Activated CD4-positive, alpha-beta T cell treated with anti-CD3 and anti-CD28 coated beads for 36 hours (primary cell): ENCODE results near the gene SLC34A1. TPM values are rescaled to one million over a fixed set of nuclear protein-coding genes. Genes with fewer than 3 reads are reported as not detected.

Experiments
- ATAC-seq: fragments of 200-7000 bp; cut with Tn5 transposase; one replicate; pipeline ENCODE4 v1.10.0; 2021; ENCODE audit warnings: mild to moderate bottlenecking, moderate library complexity
- CTCF ChIA-PET: fragments of 350-600 bp; sonication (Branson Sonifier 250); formaldehyde crosslinking; loops from one replicate; lab custom pipeline; 2021; ENCODE audit warnings: antibody characterized with exemption; lab: Charles Lee
- POLR2A ChIA-PET: fragments of 350-600 bp; sonication (Branson Sonifier 250); formaldehyde crosslinking; loops from one replicate; lab custom pipeline; 2021; ENCODE audit warnings: antibody characterized with exemption, inconsistent platforms; lab: Charles Lee
- DNase-seq: peaks from one replicate; pipeline ENCODE4 v3.0.0-alpha.2; 2020
- H3K27ac Mint-ChIP-seq: one replicate; pipeline ENCODE4 v1.8.0; 2021; ENCODE audit warnings: mixed read lengths
- H3K27me3 Mint-ChIP-seq: one replicate; pipeline ENCODE4 v1.8.0; 2021; ENCODE audit warnings: mixed read lengths
- H3K36me3 Mint-ChIP-seq: one replicate; pipeline ENCODE4 v1.8.0; 2021; ENCODE audit warnings: low read depth, mixed read lengths
- H3K4me1 Mint-ChIP-seq: one replicate; pipeline ENCODE4 v1.8.0; 2021; ENCODE audit warnings: mixed read lengths
- H3K4me3 Mint-ChIP-seq: one replicate; pipeline ENCODE4 v1.8.0; 2021; ENCODE audit warnings: mild to moderate bottlenecking, moderate library complexity, mixed read lengths
- H3K9me3 Mint-ChIP-seq: one replicate; pipeline ENCODE4 v1.8.0; 2021; ENCODE audit warnings: low read depth, mixed read lengths
- intact Hi-C, 2 experiments: fragments of 100-400 bp; cut with DNase I in 1 of 2; cut with micrococcal nuclease in 1 of 2; formaldehyde crosslinking; loops; one replicate each; pipeline versions ENCODE4 v1.14.2 to v1.15.1; 2022 to 2024; cut with DNase I, micrococcal nuclease
- total RNA-seq, 2 experiments: library from RNA; stranded (reverse); gene quantifications; one replicate each; pipeline ENCODE4 v1.2.3, GENCODE V29; 2021

Gene SLC34A1
- total RNA-seq, 2 experiments from 2014 or later = 0.14 TPM; not detected in 1

DNA sequence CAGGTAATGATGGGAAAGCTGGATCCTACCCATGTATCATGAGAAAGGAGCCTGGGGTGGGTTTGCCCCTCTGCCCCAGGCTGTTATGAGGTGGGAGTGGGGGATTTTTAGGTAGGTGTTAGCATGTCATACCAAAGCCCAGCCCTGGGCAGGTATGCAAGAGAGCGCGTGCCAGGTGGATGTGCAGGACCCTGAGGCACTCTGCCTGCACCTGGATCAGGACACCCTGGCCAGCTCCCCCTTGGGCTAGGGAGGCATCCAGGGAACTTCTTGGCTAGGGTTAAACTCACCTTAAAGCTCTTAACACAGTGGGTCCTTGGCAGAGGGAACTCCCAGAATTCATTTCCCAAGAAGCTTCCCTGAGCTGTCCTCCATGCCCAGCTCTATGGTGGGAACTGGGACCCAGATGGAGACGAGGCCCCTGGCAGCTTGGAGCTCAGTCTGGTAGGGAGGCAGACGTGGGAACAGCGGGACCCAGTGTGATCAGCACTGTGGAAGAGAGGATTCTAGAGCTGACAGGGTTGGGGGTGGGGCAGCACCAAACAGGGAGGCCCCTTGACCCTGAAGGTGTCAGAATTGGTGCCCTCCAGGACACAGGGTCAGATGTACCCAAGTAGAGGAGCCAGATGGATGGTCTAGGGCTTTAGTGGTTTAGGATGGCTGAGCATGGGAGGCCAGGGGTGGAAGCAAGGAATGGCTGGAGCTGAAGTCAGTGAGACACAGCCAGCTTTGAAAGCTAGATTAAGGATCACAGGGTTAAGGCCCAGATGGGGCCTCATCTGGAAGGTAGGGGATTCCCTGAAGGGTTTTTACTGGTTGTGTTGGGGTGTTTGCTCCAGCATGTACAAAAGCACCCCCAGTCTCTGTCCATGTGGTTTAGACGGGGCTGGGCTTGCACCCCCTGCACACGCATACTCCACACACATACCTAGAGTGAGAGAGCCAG is 60.1 kb downstream of the SLC34A1 start:
- peak overlapping the region; percentile 33 for H3K4me3 Mint-ChIP-seq
- peak; percentile 43 for DNase-seq
- H3K9me3 Mint-ChIP-seq = no peaks in the 10 kb centered on the region
- H3K27ac Mint-ChIP-seq = peak overlapping the region; percentile 89
- ChIA-PET CTCF (interaction anchor here (0.6 to 8.1 kb wide), 14 partner anchors 10 to 135 kb away, joined by 3 to 72 read pairs (median 6); no protein-coding TSS in a partner anchor), POLR2A (interaction anchor here (0.6 to 9.3 kb wide), 7 partner anchors 8 to 91 kb away, joined by 3 to 85 read pairs (median 9); partner anchors contain the start of gene GRK6)
- peaks cover 58% of the 10 kb centered on the region for H3K4me1 Mint-ChIP-seq
- H3K27me3 Mint-ChIP-seq = no peaks in the 10 kb centered on the region
- H3K36me3 Mint-ChIP-seq = peaks cover 22% of the 10 kb centered on the region
- intact Hi-C loops = no loop called here
- peak; percentile 10 for ATAC-seq

DNA sequence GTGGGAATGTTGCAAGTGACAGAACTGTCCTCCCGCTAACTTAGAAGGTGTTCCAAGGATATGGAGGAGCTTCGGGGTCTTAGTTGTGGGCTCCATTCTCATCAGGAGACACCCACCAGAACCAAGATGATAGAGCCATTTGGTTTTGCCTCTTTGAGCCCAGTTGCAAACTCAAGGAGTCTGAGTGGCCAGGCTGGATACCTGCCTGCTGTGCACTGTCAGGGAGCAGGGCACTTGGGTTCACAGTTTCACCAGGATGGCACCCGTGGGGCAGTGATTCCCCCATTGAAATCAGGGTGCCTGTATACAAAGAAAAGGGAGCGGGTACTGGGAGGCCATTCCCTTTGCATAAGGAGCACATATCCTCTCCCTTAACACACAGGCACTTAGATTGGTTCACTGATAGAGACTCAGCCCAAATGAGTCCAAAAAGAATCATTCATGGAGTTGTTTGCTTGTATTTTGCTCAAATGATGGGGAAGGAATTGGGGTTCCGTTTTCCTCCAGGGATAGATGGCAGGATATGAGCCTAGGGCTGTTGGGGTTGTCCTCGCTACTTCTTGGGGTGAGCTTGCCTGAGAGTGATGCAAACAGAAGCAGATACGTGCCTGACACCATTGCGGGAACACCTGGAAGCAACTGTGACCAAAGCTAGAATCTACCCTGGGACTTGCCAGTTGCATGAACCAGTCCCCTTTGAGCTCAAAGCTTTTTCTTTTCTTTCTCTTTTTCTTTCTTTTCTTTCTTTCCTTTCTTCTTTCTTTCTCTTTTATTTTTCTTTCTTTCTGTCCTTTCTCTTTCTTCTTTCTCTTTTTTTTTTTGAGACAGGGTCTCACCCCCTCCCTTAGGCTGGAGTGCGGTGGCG is 61.0 kb downstream of the SLC34A1 start:
- DNase-seq = peak; percentile 63

DNA sequence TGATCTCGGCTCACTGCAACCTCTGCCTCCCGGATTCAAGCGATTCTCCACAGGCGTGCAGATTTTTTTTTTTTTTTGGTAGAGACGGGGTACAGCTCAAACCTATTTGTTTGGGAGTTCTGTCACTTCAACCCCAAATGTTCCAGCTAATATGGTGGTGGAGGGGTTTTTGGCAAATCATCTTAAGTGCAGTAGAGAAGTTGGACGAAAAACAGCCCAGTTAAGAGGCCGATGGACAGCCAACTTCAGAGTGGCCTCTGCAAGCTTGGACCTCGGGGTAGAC is 61.6 kb downstream of the SLC34A1 start:
- H3K27ac Mint-ChIP-seq = peak overlapping the region; percentile 89
- H3K36me3 Mint-ChIP-seq = peaks cover 11% of the 10 kb centered on the region
- ATAC-seq (no peak), DNase-seq (no peak)
- peak overlapping the region; percentile 51 for H3K4me3 Mint-ChIP-seq
- ChIA-PET POLR2A (interaction anchor here (0.8 to 9.3 kb wide), 7 partner anchors 9 to 130 kb away, joined by 4 to 85 read pairs (median 11); partner anchors contain the start of gene GRK6), CTCF (interaction anchor here (0.8 to 8.1 kb wide), 11 partner anchors 8 to 96 kb away, joined by 3 to 72 read pairs (median 4); no protein-coding TSS in a partner anchor)
- peaks cover 45% of the 10 kb centered on the region for H3K4me1 Mint-ChIP-seq
- H3K9me3 Mint-ChIP-seq = no peaks in the 10 kb centered on the region
- H3K27me3 Mint-ChIP-seq = no peaks in the 10 kb centered on the region
- intact Hi-C loops = loop anchor here (1.0 to 2.0 kb wide), 4 partner anchors 8 to 43 kb away; no protein-coding TSS in a partner anchor

More for the DNA sequence above, 61.0 kb downstream of the SLC34A1 start:
- peaks cover 49% of the 10 kb centered on the region for H3K4me1 Mint-ChIP-seq
- ChIA-PET CTCF (interaction anchor here (0.6 to 8.1 kb wide), 15 partner anchors 9 to 434 kb away, joined by 3 to 72 read pairs (median 4); no protein-coding TSS in a partner anchor), POLR2A (interaction anchor here (0.6 to 9.3 kb wide), 11 partner anchors 9 to 56 kb away, joined by 3 to 85 read pairs (median 5); partner anchors contain the start of gene GRK6)
- peak overlapping the region; percentile 89 for H3K27ac Mint-ChIP-seq
- no peaks in the 10 kb centered on the region for H3K27me3 Mint-ChIP-seq
- intact Hi-C loops = no loop called here
- H3K4me3 Mint-ChIP-seq = peak overlapping the region; percentile 51
- no peaks in the 10 kb centered on the region for H3K9me3 Mint-ChIP-seq
- peaks cover 14% of the 10 kb centered on the region for H3K36me3 Mint-ChIP-seq
- peak; percentile 18 for ATAC-seq

DNA sequence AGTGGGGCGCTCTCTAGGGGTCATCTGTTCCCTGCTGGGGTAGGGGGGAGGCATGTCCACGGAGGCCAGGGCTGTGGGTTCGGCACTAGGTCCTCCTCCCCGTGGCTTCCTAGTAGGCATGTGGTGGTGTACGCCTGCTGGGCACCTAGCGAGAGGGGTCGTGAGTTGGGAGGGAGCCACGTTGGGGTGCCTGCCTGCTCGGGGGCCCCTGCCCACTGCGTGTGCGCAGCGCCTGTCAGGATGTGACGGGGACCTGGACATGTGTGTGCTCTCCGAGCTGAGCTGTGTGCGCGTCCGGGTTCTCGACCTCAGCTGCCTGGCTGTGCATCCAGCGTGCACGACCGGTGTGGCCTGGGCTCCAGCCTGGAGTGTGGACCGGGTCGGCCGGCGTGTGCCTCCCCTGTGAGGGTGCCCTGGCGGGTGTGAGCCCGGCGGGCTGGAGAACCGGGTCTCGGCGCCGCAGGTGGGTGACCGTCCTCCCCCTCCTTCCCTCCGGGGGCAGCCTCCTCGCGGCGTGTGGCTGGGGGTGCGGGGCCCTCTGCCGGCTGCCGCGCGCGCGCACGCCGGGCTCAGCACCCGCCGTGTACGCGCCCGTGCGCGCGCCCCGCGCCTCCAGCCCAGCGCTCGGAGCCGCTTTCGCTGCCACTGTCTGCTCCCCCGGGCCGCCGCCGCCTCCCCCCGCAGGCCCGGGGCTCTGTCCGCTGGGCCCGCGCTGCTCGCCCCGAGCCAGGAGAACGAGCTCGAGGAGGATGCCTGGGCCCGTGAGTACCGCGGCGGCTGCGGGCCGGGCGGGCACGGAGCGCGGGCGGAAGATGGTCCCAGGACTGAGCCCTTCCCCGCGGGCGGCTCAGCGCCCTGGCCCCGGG is 62.2 kb downstream of the SLC34A1 start, which contains the start of gene PRR7:
Gene PRR7, plus strand, starts transcription at position 615 of the 866 bp plus-strand sequence. CDS start 8,254 bp downstream, outside the sequence.
- Mint-ChIP-seq H3K27me3 (no peaks in the 10 kb centered on the region), H3K4me1 (peaks cover 43% of the 10 kb centered on the region), H3K9me3 (no peaks in the 10 kb centered on the region), H3K4me3 (peak within 1 kb of the TSS; percentile 51), H3K36me3 (peaks cover 11% of the 10 kb centered on the region), H3K27ac (peak within 1 kb of the TSS; percentile 89)
- POLR2A ChIA-PET = interaction anchor here (0.9 to 9.3 kb wide), 7 partner anchors 10 to 130 kb away, joined by 4 to 85 read pairs (median 11); partner anchors contain the start of gene GRK6
- CTCF ChIA-PET = interaction anchor here (0.7 to 8.1 kb wide), 12 partner anchors 8 to 96 kb away, joined by 3 to 72 read pairs (median 4); no protein-coding TSS in a partner anchor
- intact Hi-C loops = loop anchor here (1.0 to 2.0 kb wide), 4 partner anchors 8 to 44 kb away; no protein-coding TSS in a partner anchor
- ATAC-seq (peak; percentile 54), DNase-seq (peak; percentile 83)

DNA sequence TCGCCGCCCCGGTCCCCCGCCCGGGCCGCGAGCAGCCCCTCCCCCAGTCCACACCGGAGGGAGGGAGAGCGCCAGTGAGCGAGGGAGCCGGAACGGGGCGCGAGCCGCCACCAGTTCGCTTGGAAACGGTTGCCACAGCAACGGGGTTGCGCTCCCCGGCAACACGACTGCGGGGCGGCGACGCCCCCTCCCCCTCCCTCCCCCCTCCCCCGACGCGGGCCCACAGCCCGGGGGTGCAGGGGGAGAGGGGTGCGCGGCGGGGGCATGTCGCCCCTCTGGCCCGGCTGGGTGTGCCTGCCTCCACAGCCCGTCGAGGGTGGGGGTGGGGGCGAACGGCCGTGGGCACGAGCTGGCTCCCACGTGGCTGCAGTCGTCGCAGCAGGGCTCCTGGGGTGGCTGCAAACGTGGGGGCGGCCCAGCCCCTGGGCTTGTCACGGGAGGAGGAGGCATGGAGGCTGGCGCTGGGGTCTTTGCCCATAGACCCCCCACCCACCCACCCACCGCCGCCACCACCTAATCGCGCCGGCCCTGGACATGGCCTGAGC is 62.9 kb downstream of the SLC34A1 start:
- Mint-ChIP-seq H3K27me3 (no peaks in the 10 kb centered on the region), H3K4me1 (peaks cover 47% of the 10 kb centered on the region), H3K4me3 (peak overlapping the region; percentile 17), H3K9me3 (no peaks in the 10 kb centered on the region), H3K36me3 (peaks cover 7% of the 10 kb centered on the region), H3K27ac (no peak overlapping the region)
- intact Hi-C loops = loop anchor here (2.0 kb wide), 2 partner anchors 18 to 44 kb away; no protein-coding TSS in a partner anchor
- peak; percentile 84 for DNase-seq
- peak; percentile 22 for ATAC-seq
- CTCF ChIA-PET = interaction anchor here (0.7 to 8.1 kb wide), 7 partner anchors 7 to 176 kb away, joined by 3 to 72 read pairs (median 6); no protein-coding TSS in a partner anchor
- POLR2A ChIA-PET = interaction anchor here (0.5 to 9.3 kb wide), 6 partner anchors 10 to 43 kb away, joined by 3 to 85 read pairs (median 14); partner anchors contain the start of gene GRK6

DNA sequence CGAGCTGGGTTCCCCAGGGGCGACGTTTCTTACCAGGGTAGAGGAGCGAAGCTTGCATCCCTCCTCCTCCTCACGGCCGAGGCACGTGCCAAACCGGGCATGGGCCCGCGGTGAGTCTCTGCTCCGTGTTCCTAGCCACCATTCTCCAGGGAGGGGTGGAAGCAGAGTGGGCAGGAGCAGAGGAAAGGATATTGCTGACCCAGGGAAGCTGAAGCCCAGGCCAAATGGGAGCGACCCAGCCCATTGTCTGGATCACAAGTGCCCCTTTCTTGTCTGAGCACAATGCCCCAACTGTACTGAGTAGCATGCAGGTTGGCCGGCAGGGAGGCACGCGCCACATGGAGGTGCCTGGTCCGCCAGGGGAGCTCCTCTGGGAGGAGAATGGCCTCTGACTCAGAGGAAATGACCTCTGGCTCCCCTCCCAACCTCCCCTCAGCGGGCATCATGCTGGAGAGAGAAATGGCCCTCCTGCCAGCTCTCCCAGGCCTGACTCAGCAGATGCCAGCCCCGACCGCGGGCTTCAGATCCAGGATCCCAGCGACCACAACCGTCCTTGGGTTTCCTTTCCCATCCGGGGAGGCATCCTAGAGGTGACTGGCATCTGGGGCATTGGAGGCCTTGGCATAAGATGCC is 63.5 kb downstream of the SLC34A1 start:
- no peak overlapping the region for H3K27ac Mint-ChIP-seq
- no peaks in the 10 kb centered on the region for H3K9me3 Mint-ChIP-seq
- H3K36me3 Mint-ChIP-seq = peaks cover 3% of the 10 kb centered on the region
- H3K4me3 Mint-ChIP-seq = peak overlapping the region; percentile 17
- CTCF ChIA-PET = interaction anchor here (0.5 to 8.1 kb wide), 9 partner anchors 7 to 318 kb away, joined by 3 to 72 read pairs (median 6); no protein-coding TSS in a partner anchor
- intact Hi-C loops = loop anchor here (2.0 kb wide), 2 partner anchors 19 to 45 kb away; no protein-coding TSS in a partner anchor
- ATAC-seq (no peak), DNase-seq (peak; percentile 49)
- no peaks in the 10 kb centered on the region for H3K27me3 Mint-ChIP-seq
- POLR2A ChIA-PET = interaction anchor here (0.5 to 9.3 kb wide), 5 partner anchors 10 to 44 kb away, joined by 3 to 85 read pairs (median 11); partner anchors contain the start of gene GRK6
- H3K4me1 Mint-ChIP-seq = peaks cover 49% of the 10 kb centered on the region

Other genes with a start within 250 kb of the SLC34A1 start
- gene RAB24, start 80.7 kb upstream of the SLC34A1 start, total RNA-seq = 10 to 100 TPM; 10.9 to 21.0 TPM
- gene PRELID1, start 80.6 kb upstream of the SLC34A1 start, total RNA-seq = 100 to 1,000 TPM; 266 to 362 TPM
- 10 to 100 TPM; 21.3 to 27.2 TPM for gene MXD3, start 72.5 kb upstream of the SLC34A1 start, total RNA-seq
- gene LMAN2, start 32.8 kb upstream of the SLC34A1 start, total RNA-seq = 10 to 100 TPM; 74.5 to 92.1 TPM
- 10 to 100 TPM; 43.8 to 62.0 TPM for gene RGS14, start 26.5 kb upstream of the SLC34A1 start, total RNA-seq
- gene PFN3, start 16.2 kb downstream of the SLC34A1 start, total RNA-seq = not detected
- 1 to 10 TPM; 3.4 to 4.9 TPM for gene F12, start 25.1 kb downstream of the SLC34A1 start, total RNA-seq
- 100 to 1,000 TPM; 110 to 141 TPM for gene GRK6, start 42.2 kb downstream of the SLC34A1 start, total RNA-seq
- 10 to 100 TPM; 12.3 to 13.0 TPM for gene PRR7, start 62.4 kb downstream of the SLC34A1 start, total RNA-seq
- 10 to 100 TPM; 29.5 to 41.2 TPM for gene DBN1, start 89.2 kb downstream of the SLC34A1 start, total RNA-seq
- 10 to 100 TPM; 41.9 to 50.2 TPM for gene PDLIM7, start 113.2 kb downstream of the SLC34A1 start, total RNA-seq
- gene DOK3, start 125.4 kb downstream of the SLC34A1 start, total RNA-seq = 1 to 10 TPM; 4.2 to 4.8 TPM
- gene DDX41, start 132.5 kb downstream of the SLC34A1 start, total RNA-seq = 100 to 1,000 TPM; 192 to 197 TPM
- 10 to 100 TPM; 63.6 to 77.7 TPM for gene FAM193B, start 170.1 kb downstream of the SLC34A1 start, total RNA-seq
- 100 to 1,000 TPM in 1 of 2 experiments, 10 to 100 TPM in 1; 83.2 to 109 TPM for gene TMED9, start 207.8 kb downstream of the SLC34A1 start, total RNA-seq
- gene B4GALT7, start 215.7 kb downstream of the SLC34A1 start, total RNA-seq = 10 to 100 TPM; 16.3 to 18.1 TPM